ENCODE results near the gene SCTR.

SCTR gene

GRCh38 chr2:119481501-119482455, 42.5 kb downstream of the SCTR start:
- Histone ChIP-seq H3K36me3 (ENCODE audit: control insufficient read depth, insufficient read depth, low read length) (no peaks in the 10 kb centered on the region), H3K27ac (ENCODE audit: low read depth, low read length, severe bottlenecking) (no peak overlapping the region), H3K4me3 (ENCODE audit: extremely low read depth, insufficient read depth, low read length, poor library complexity, severe bottlenecking) (no peak overlapping the region), H3K4me1 (ENCODE audit: control insufficient read depth, insufficient read depth, low read length, poor library complexity, severe bottlenecking) (no peaks in the 10 kb centered on the region), H3K9me3 (ENCODE audit: control insufficient read depth, low read length) (no peaks in the 10 kb centered on the region)
- WGBS, 2 experiments (ENCODE audit: insufficient coverage in 2 of 2), result 83 to 86% methylated on average over 7 to 13 of the region's 16 CpGs

- no peak overlapping the region for H3K27ac ChIP-seq (ENCODE audit: low read depth, low read length, severe bottlenecking)
- no peaks in the 10 kb centered on the region for H3K36me3 ChIP-seq (ENCODE audit: control insufficient read depth, insufficient read depth, low read length)
- no peak overlapping the region for H3K4me3 ChIP-seq (ENCODE audit: extremely low read depth, insufficient read depth, low read length, poor library complexity, severe bottlenecking)
- H3K4me1 ChIP-seq (ENCODE audit: control insufficient read depth, insufficient read depth, low read length, poor library complexity, severe bottlenecking), result no peaks in the 10 kb centered on the region
- 83 to 86% methylated on average over 11 of the region's 11 CpGs for WGBS, 2 experiments (ENCODE audit: insufficient coverage in 2 of 2)
- no peaks in the 10 kb centered on the region for H3K9me3 ChIP-seq (ENCODE audit: control insufficient read depth, low read length)
Observed at GRCh38 chr2:119480718-119481142, 43.6 kb downstream of the SCTR start.

GRCh38 chr2:119480184-119480583, 44.1 kb downstream of the SCTR start:
- WGBS, 2 experiments (ENCODE audit: insufficient coverage in 2 of 2), result 94 to 97% methylated on average over 3 to 4 of the region's 5 CpGs

GRCh38 chr2:119478978-119479295, 45.3 kb downstream of the SCTR start:
- H3K4me1 ChIP-seq (ENCODE audit: control insufficient read depth, insufficient read depth, low read length, poor library complexity, severe bottlenecking), result no peaks in the 10 kb centered on the region
- no peak overlapping the region for H3K27ac ChIP-seq (ENCODE audit: low read depth, low read length, severe bottlenecking)
- WGBS, 2 experiments (ENCODE audit: insufficient coverage in 2 of 2), result 90% methylated on average over 3 of the region's 3 CpGs
- no peaks in the 10 kb centered on the region for H3K9me3 ChIP-seq (ENCODE audit: control insufficient read depth, low read length)
- no peaks in the 10 kb centered on the region for H3K36me3 ChIP-seq (ENCODE audit: control insufficient read depth, insufficient read depth, low read length)
- H3K4me3 ChIP-seq (ENCODE audit: extremely low read depth, insufficient read depth, low read length, poor library complexity, severe bottlenecking), result no peak overlapping the region

More at GRCh38 chr2:119480184-119480583, 44.1 kb downstream of the SCTR start:
- H3K4me3 ChIP-seq (ENCODE audit: extremely low read depth, insufficient read depth, low read length, poor library complexity, severe bottlenecking), result no peak overlapping the region
- H3K36me3 ChIP-seq (ENCODE audit: control insufficient read depth, insufficient read depth, low read length), result no peaks in the 10 kb centered on the region
- H3K27ac ChIP-seq (ENCODE audit: low read depth, low read length, severe bottlenecking), result no peak overlapping the region
- no peaks in the 10 kb centered on the region for H3K9me3 ChIP-seq (ENCODE audit: control insufficient read depth, low read length)
- no peaks in the 10 kb centered on the region for H3K4me1 ChIP-seq (ENCODE audit: control insufficient read depth, insufficient read depth, low read length, poor library complexity, severe bottlenecking)

GRCh38 chr2:119478188-119478977, 45.9 kb downstream of the SCTR start:
- 91 to 95% methylated on average over 11 to 12 of the region's 12 CpGs for WGBS, 2 experiments (ENCODE audit: insufficient coverage in 2 of 2)
- Histone ChIP-seq H3K36me3 (ENCODE audit: control insufficient read depth, insufficient read depth, low read length) (no peaks in the 10 kb centered on the region), H3K4me1 (ENCODE audit: control insufficient read depth, insufficient read depth, low read length, poor library complexity, severe bottlenecking) (no peaks in the 10 kb centered on the region), H3K4me3 (ENCODE audit: extremely low read depth, insufficient read depth, low read length, poor library complexity, severe bottlenecking) (no peak overlapping the region), H3K9me3 (ENCODE audit: control insufficient read depth, low read length) (no peaks in the 10 kb centered on the region), H3K27ac (ENCODE audit: low read depth, low read length, severe bottlenecking) (no peak overlapping the region)

GRCh38 chr2:119477113-119477505, 47.2 kb downstream of the SCTR start:
- Histone ChIP-seq H3K4me3 (ENCODE audit: extremely low read depth, insufficient read depth, low read length, poor library complexity, severe bottlenecking) (no peak overlapping the region), H3K4me1 (ENCODE audit: control insufficient read depth, insufficient read depth, low read length, poor library complexity, severe bottlenecking) (no peaks in the 10 kb centered on the region), H3K36me3 (ENCODE audit: control insufficient read depth, insufficient read depth, low read length) (no peaks in the 10 kb centered on the region), H3K9me3 (ENCODE audit: control insufficient read depth, low read length) (no peaks in the 10 kb centered on the region), H3K27ac (ENCODE audit: low read depth, low read length, severe bottlenecking) (no peak overlapping the region)
- WGBS, 2 experiments (ENCODE audit: insufficient coverage in 2 of 2), result 83 to 89% methylated on average over 7 to 9 of the region's 9 CpGs

- Histone ChIP-seq H3K9me3 (ENCODE audit: control insufficient read depth, low read length) (no peaks in the 10 kb centered on the region), H3K4me3 (ENCODE audit: extremely low read depth, insufficient read depth, low read length, poor library complexity, severe bottlenecking) (no peak overlapping the region), H3K36me3 (ENCODE audit: control insufficient read depth, insufficient read depth, low read length) (no peaks in the 10 kb centered on the region), H3K4me1 (ENCODE audit: control insufficient read depth, insufficient read depth, low read length, poor library complexity, severe bottlenecking) (no peaks in the 10 kb centered on the region), H3K27ac (ENCODE audit: low read depth, low read length, severe bottlenecking) (no peak overlapping the region)
- WGBS, 2 experiments (ENCODE audit: insufficient coverage in 2 of 2), result 34 to 35% methylated on average over 18 to 20 of the region's 20 CpGs
Observed at GRCh38 chr2:119476301-119477112, 47.8 kb downstream of the SCTR start.

GRCh38 chr2:119475857-119476244, 48.4 kb downstream of the SCTR start:
- no peak overlapping the region for H3K27ac ChIP-seq (ENCODE audit: low read depth, low read length, severe bottlenecking)
- H3K4me1 ChIP-seq (ENCODE audit: control insufficient read depth, insufficient read depth, low read length, poor library complexity, severe bottlenecking), result no peaks in the 10 kb centered on the region
- 61 to 63% methylated on average over 2 to 3 of the region's 6 CpGs for WGBS, 2 experiments (ENCODE audit: insufficient coverage in 2 of 2)
- no peaks in the 10 kb centered on the region for H3K36me3 ChIP-seq (ENCODE audit: control insufficient read depth, insufficient read depth, low read length)
- no peaks in the 10 kb centered on the region for H3K9me3 ChIP-seq (ENCODE audit: control insufficient read depth, low read length)
- no peak overlapping the region for H3K4me3 ChIP-seq (ENCODE audit: extremely low read depth, insufficient read depth, low read length, poor library complexity, severe bottlenecking)

- Histone ChIP-seq H3K27ac (ENCODE audit: low read depth, low read length, severe bottlenecking) (no peak overlapping the region), H3K4me3 (ENCODE audit: extremely low read depth, insufficient read depth, low read length, poor library complexity, severe bottlenecking) (no peak overlapping the region), H3K9me3 (ENCODE audit: control insufficient read depth, low read length) (no peaks in the 10 kb centered on the region), H3K4me1 (ENCODE audit: control insufficient read depth, insufficient read depth, low read length, poor library complexity, severe bottlenecking) (no peaks in the 10 kb centered on the region), H3K36me3 (ENCODE audit: control insufficient read depth, insufficient read depth, low read length) (no peaks in the 10 kb centered on the region)
- 80 to 83% methylated on average over 7 to 8 of the region's 9 CpGs for WGBS, 2 experiments (ENCODE audit: insufficient coverage in 2 of 2)
Observed at GRCh38 chr2:119475225-119475856, 48.9 kb downstream of the SCTR start.
